HG02852 (cell line): Measurements from ENCODE around the gene RC3H1.
"Not testable (repeated sequence)": the region's sequence is repeated elsewhere in the genome, so short reads cannot be mapped to it uniquely, and the experiment has no call there.

Experiments
- ATAC-seq: cut with Tn5 transposase; IDR thresholded peaks from one replicate; pipeline ENCODE4 v1.9.1; 2021; ENCODE audit warnings: mild to moderate bottlenecking, moderate library complexity; ENCODE audit not compliant: unreplicated experiment

The RC3H1 gene

GRCh38 chr1:174031099-174031498 lies 8.9 kb upstream of the RC3H1 start:
- ATAC-seq, result no peak

- ATAC-seq, result no peak
These were observed 6.3 kb upstream of the RC3H1 start for GRCh38 chr1:174028495-174028894.

- no peak for ATAC-seq
These were observed 1.3 kb upstream of the RC3H1 start for GRCh38 chr1:174023440-174023839.

GRCh38 chr1:174022976-174023277 lies 770 bp upstream of the RC3H1 start:
- no peak for ATAC-seq

GRCh38 chr1:174021591-174022079 lies 522 bp downstream of the RC3H1 start:
- ATAC-seq, result peak; percentile 37

- ATAC-seq, result no peak
These were observed 3.6 kb downstream of the RC3H1 start for GRCh38 chr1:174018565-174018964.

GRCh38 chr1:174017231-174017970 lies 4.8 kb downstream of the RC3H1 start:
- no peak for ATAC-seq

- no peak for ATAC-seq
These were observed 8.2 kb downstream of the RC3H1 start for GRCh38 chr1:174013864-174014418.

- ATAC-seq, result no peak
These were observed 13.2 kb downstream of the RC3H1 start for GRCh38 chr1:174008979-174009378.

- no peak for ATAC-seq
These were observed 13.9 kb downstream of the RC3H1 start for GRCh38 chr1:174008269-174008668.

GRCh38 chr1:174007851-174008250 lies 14.3 kb downstream of the RC3H1 start:
- no peak for ATAC-seq

GRCh38 chr1:174005032-174005431 lies 17.1 kb downstream of the RC3H1 start:
- ATAC-seq, result peak; percentile 94

GRCh38 chr1:174003867-174004266 lies 18.3 kb downstream of the RC3H1 start:
- no peak for ATAC-seq

GRCh38 chr1:174001573-174001972 lies 20.6 kb downstream of the RC3H1 start:
- ATAC-seq, result no peak

- ATAC-seq, result no peak
These were observed 21.8 kb downstream of the RC3H1 start for GRCh38 chr1:174000371-174000770.

- ATAC-seq, result no peak
These were observed 24.4 kb downstream of the RC3H1 start for GRCh38 chr1:173997791-173998190.

GRCh38 chr1:173996995-173997394 lies 25.2 kb downstream of the RC3H1 start:
- ATAC-seq, result no peak

GRCh38 chr1:173995475-173995874 lies 26.7 kb downstream of the RC3H1 start:
- ATAC-seq, result no peak

- not testable (repeated sequence) for ATAC-seq
These were observed 28.2 kb downstream of the RC3H1 start for GRCh38 chr1:173993948-173994347.

- ATAC-seq, result no peak
These were observed 34.1 kb downstream of the RC3H1 start for GRCh38 chr1:173988068-173988467.

- no peak for ATAC-seq
These were observed 35.2 kb downstream of the RC3H1 start for GRCh38 chr1:173986951-173987350.

- no peak for ATAC-seq
These were observed 51.9 kb downstream of the RC3H1 start for GRCh38 chr1:173970252-173970651.

GRCh38 chr1:173965896-173966295 lies 56.3 kb downstream of the RC3H1 start:
- ATAC-seq, result not testable (repeated sequence)
